Bronchial epithelial cell (primary cell): ENCODE measurements around the gene RAVER2. TPM values are rescaled to one million over a fixed set of nuclear protein-coding genes. Genes with fewer than 3 reads are reported as not detected.

Experiments used
- DNase-seq: peaks from one replicate; pipeline ENCODE4 v3.0.0-alpha.2; 2010; ENCODE audit warnings: low read depth
- FAIRE-seq: peaks from 2 replicates; lab custom pipeline; 2011; peaks lifted over from hg19 to GRCh38; lab: Jason Lieb, UNC
- H3K27me3 ChIP-seq: 2 replicates; pipeline ENCODE4 v1.5.1; 2011; ENCODE audit warnings: low read length; ENCODE audit not compliant: control insufficient read depth, insufficient read depth
- H3K36me3 ChIP-seq: 2 replicates; pipeline ENCODE4 v1.5.1; 2011; ENCODE audit warnings: low read length; ENCODE audit not compliant: control insufficient read depth, insufficient read depth
- H3K4me3 ChIP-seq: 2 replicates; pipeline ENCODE4 v1.5.1; 2011; ENCODE audit warnings: mild to moderate bottlenecking, low read depth, low read length, control low read depth
- total RNA-seq: library from RNA; depleted of rRNA; stranded (reverse); fragments of >200 nt; gene quantifications from 2 replicates; pipeline ENCODE4 v1.2.1, GENCODE V29; 2014
- TF ChIP-seq, protein P1 (sequence below): IDR thresholded peaks from 2 replicates; pipeline ENCODE4 v1.5.1; 2011; ENCODE audit warnings: mild to moderate bottlenecking, moderate library complexity, low read length, control low read depth, inconsistent platforms; ENCODE audit not compliant: insufficient read depth, severe bottlenecking

The RAVER2 gene
- total RNA-seq, 1 donor from 2014 or later = 5.3 TPM

DNA sequence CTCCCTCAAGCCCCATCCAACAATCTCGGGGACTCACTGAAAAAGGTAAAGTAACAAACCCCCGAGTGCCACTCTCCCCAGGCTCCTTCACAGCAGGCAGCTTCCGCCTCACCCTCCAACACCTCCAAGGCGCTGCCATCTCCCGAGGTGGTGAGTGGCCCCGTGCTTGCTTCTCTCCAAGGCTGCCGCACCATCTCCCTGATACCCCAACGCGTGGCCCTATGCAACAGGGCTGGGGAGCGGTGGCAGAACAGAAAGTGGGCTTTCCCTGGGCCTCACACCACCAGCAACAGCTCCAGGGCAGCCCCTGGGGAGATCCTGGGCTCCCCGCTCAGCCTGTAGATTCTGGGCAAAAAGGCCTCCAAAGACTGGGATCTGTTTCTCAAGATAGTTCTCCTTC is 105.1 kb downstream of the RAVER2 start:
- FAIRE-seq (no peak), DNase-seq (no peak)
- Histone ChIP-seq H3K27me3 (no peaks in the 10 kb centered on the region), H3K36me3 (peaks cover 6% of the 10 kb centered on the region), H3K4me3 (no peak overlapping the region)
- TF ChIP-seq, protein P1, sequence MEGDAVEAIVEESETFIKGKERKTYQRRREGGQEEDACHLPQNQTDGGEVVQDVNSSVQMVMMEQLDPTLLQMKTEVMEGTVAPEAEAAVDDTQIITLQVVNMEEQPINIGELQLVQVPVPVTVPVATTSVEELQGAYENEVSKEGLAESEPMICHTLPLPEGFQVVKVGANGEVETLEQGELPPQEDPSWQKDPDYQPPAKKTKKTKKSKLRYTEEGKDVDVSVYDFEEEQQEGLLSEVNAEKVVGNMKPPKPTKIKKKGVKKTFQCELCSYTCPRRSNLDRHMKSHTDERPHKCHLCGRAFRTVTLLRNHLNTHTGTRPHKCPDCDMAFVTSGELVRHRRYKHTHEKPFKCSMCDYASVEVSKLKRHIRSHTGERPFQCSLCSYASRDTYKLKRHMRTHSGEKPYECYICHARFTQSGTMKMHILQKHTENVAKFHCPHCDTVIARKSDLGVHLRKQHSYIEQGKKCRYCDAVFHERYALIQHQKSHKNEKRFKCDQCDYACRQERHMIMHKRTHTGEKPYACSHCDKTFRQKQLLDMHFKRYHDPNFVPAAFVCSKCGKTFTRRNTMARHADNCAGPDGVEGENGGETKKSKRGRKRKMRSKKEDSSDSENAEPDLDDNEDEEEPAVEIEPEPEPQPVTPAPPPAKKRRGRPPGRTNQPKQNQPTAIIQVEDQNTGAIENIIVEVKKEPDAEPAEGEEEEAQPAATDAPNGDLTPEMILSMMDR = no peak

DNA sequence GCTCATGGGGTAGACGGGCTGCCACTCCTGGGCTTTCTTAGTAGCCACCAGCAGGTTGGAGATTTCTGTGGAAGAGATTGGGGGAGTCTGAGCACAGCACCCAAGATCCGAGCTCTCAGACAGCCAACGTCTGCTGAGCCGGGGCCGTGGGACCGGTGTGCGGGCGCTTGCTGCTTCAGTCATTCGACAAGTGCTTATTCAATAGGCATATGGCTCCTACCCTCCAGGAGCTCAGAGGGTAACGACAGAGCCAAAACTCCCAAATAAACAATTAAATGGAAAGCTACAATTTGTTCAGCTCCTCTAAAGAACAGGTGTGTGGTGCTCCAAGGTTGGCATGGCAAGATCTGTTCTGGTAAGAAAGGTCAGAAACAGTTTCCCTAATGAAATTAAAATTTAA is 106.0 kb downstream of the RAVER2 start:
- H3K27me3 ChIP-seq = no peaks in the 10 kb centered on the region
- TF ChIP-seq, protein P1 = no peak
- DNase-seq (no peak), FAIRE-seq (no peak)
- peaks cover 9% of the 10 kb centered on the region for H3K36me3 ChIP-seq
- H3K4me3 ChIP-seq = no peak overlapping the region

GRCh38 chr1:64851664-64852063 is 106.8 kb downstream of the RAVER2 start:
- DNase-seq (no peak), FAIRE-seq (no peak)
- H3K27me3 ChIP-seq = no peaks in the 10 kb centered on the region
- TF ChIP-seq, protein P1 = no peak
- peaks cover 11% of the 10 kb centered on the region for H3K36me3 ChIP-seq
- H3K4me3 ChIP-seq = no peak overlapping the region

DNA sequence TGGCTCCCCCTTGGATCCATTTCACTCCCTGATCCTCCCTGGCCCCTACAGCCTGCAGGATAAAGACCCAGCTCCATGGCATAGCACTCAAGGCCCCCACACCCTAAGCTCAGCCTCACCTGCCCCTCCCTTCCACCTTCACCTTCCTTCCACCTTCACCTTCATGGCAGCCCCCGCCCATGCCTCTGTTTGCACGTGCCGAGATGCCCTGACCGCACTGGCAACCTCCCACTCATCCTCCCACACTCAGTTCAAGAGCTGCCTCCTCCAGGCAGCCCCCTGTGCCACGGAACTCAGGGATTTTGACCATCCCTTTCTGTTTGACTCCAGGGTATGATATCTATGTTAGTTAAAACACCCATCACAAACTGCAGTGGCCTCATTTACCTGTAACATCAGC is 109.8 kb downstream of the RAVER2 start:
- no peaks in the 10 kb centered on the region for H3K27me3 ChIP-seq
- H3K4me3 ChIP-seq = no peak overlapping the region
- no peak for FAIRE-seq
- no peak for DNase-seq
- TF ChIP-seq, protein P1 = no peak
- peaks cover 16% of the 10 kb centered on the region for H3K36me3 ChIP-seq

DNA sequence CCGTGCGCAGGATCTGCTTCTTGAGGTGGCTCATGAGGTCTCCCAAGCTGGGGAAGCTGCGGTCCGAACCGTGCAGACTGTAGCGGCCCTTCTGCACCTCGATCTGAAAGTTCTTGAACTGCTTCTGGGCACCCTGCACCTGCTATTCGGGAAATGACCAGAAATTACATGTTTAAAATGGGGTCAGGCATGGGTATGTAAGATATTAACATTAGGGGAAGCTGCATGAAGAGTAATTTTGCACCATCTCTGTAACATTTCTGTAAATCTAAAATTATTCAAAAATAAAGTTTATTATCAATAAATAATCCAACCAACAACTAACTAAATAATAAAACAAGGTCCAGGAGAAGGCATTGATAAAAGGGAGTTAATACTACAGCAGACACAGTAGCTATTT is 110.7 kb downstream of the RAVER2 start:
- Histone ChIP-seq H3K36me3 (peaks cover 21% of the 10 kb centered on the region), H3K4me3 (no peak overlapping the region), H3K27me3 (no peaks in the 10 kb centered on the region)
- DNase-seq (no peak), FAIRE-seq (no peak)
- TF ChIP-seq, protein P1 = no peak

- Histone ChIP-seq H3K36me3 (peaks cover 21% of the 10 kb centered on the region), H3K27me3 (no peaks in the 10 kb centered on the region), H3K4me3 (no peak overlapping the region)
- TF ChIP-seq, protein P1 = no peak
- FAIRE-seq (no peak), DNase-seq (no peak)
Observed at GRCh38 chr1:64856553-64856952, 111.7 kb downstream of the RAVER2 start.
